Spinal cord (tissue), 10 donors: Measurements from ENCODE around the gene NPRL2. TPM values are rescaled to one million over a fixed set of nuclear protein-coding genes. Genes with fewer than 3 reads are reported as not detected.
A peak's percentile ranks its signal among the peaks of the same experiment; 100 is the strongest.

Experiments used
- DNase-seq, 6 donors: peaks; one replicate each; pipeline versions ENCODE4 v3.0.0 to v3.0.0-alpha.2; 2013 to 2015; ENCODE audit warnings: low spot score in 6 of 6, low read depth in 4 of 6
- H3K27ac ChIP-seq: one replicate; pipeline ENCODE4 v1.5.1; 2013; ENCODE audit warnings: low read depth, low read length, control low read depth
- H3K27me3 ChIP-seq: one replicate; pipeline ENCODE4 v1.6.1; 2013; ENCODE audit warnings: low read length; ENCODE audit not compliant: control insufficient read depth, insufficient read depth
- H3K36me3 ChIP-seq: one replicate; pipeline ENCODE4 v1.6.1; 2013; ENCODE audit warnings: low read length; ENCODE audit not compliant: control insufficient read depth, insufficient read depth
- H3K4me1 ChIP-seq: one replicate; pipeline ENCODE4 v1.6.1; 2013; ENCODE audit warnings: low read length; ENCODE audit not compliant: control insufficient read depth, insufficient read depth
- H3K4me3 ChIP-seq: one replicate; pipeline ENCODE4 v1.5.1; 2013; ENCODE audit warnings: low read depth, low read length, control low read depth
- H3K9me3 ChIP-seq: one replicate; pipeline ENCODE4 v1.6.1; 2013; ENCODE audit warnings: low read length; ENCODE audit not compliant: control insufficient read depth, insufficient read depth
- WGBS: methylation state at CpG from one replicate; pipeline ENCODE4 v1.1.5; 2013; ENCODE audit warnings: missing lambda C conversion rate; ENCODE audit not compliant: insufficient coverage; 5-methylcytosine and 5-hydroxymethylcytosine counted together
- polyA plus RNA-seq, 2 donors: library from polyadenylated mRNA; unstranded; fragments of 120-200 nt; gene quantifications; one replicate each; pipeline ENCODE4 v1.2.1, GENCODE V29; 2013; ENCODE audit not compliant: insufficient read length in 2 of 2
- total RNA-seq, 2 donors: library from RNA; depleted of rRNA in 1 of 2; stranded (reverse); fragments of 120-200 nt in 1 of 2; fragments of >200 nt in 1 of 2; gene quantifications; one replicate each; pipeline versions ENCODE4 v1.2.3 to v1.2.4, GENCODE V29; 2013 to 2014
- donor health status: healthy.

Gene NPRL2
- total and polyA plus RNA-seq, 4 donors, result 22.6 to 43.8 (median 37.0) TPM

DNA sequence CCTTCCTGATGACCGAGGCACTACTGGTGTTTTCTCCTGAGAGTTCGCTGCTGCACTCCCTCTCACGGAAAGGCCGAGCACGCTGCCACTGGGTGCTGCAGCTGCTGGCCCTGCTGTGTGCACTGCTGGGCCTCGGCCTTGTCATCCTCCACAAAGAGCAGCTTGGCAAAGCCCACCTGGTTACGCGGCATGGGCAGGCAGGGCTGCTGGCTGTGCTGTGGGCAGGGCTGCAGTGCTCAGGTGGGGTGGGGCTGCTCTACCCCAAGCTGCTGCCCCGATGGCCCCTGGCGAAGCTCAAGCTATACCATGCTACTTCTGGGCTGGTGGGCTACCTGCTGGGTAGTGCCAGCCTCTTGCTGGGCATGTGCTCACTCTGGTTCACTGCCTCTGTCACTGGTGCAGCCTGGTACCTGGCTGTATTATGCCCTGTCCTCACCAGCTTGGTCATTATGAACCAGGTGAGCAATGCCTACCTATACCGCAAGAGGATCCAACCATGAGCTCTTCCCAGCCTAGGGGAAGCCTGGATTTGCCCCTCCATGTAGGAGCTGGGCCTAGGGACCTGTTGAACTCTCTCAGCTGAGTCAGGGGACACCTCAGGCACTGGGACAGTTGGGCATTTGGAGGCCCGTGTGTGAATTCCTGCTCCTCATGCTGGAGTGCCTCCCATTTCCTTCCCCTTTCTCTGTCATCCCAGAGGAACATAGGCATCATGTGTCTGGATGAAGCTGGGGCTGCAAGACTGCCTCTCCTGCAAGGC lies 2.9 kb upstream of the NPRL2 start:
- DNase-seq, result no peak
- 90% methylated on average over 11 of the region's 12 CpGs for WGBS
- peaks cover 73% of the 10 kb centered on the region for H3K36me3 ChIP-seq
- peaks cover 67% of the 10 kb centered on the region for H3K4me1 ChIP-seq
- no peaks in the 10 kb centered on the region for H3K27me3 ChIP-seq
- H3K4me3 ChIP-seq, result no peak overlapping the region
- no peak overlapping the region for H3K27ac ChIP-seq
- H3K9me3 ChIP-seq, result no peaks in the 10 kb centered on the region

DNA sequence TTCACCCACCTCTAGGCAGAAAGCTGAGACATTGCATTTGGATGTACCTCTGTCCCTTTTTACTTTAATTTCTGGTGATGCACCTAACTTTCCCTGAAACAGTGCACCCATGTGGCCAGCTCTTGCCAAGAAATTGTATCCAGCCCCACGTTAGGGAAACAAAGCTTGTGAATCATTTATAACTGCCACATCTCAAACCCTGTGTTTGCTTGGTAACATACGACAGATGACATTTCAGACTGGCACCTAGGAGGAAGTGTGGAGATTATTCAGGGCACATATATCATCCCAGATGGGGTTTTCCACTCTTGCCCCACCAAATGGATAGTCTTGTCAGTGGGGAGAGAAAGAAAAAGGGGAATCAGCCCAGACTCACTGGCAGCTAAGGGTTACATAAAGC lies 2.2 kb upstream of the NPRL2 start:
- no peaks in the 10 kb centered on the region for H3K9me3 ChIP-seq
- DNase-seq, result no peak
- H3K27ac ChIP-seq, result no peak overlapping the region
- peaks cover 66% of the 10 kb centered on the region for H3K4me1 ChIP-seq
- no CpG with 5 or more reads among the region's 2 CpGs for WGBS
- H3K27me3 ChIP-seq, result no peaks in the 10 kb centered on the region
- no peak overlapping the region for H3K4me3 ChIP-seq
- peaks cover 74% of the 10 kb centered on the region for H3K36me3 ChIP-seq

DNA sequence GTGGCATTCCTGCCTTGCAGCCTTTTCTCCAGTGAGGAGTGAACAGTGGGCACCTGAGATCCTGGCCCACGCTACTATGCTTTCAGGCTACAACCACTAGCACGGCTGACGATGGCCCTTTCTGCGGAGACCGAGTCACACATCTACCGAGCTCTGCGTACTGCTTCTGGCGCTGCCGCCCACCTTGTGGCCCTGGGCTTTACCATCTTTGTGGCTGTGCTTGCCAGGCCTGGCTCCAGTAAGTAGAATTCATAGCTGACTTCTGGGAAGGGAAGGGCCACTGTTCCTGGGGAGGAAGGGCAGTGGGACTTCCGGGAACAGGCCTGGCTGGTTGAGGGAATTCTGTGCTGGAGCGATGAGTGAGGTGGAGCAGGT lies 735 bp upstream of the NPRL2 start:
- WGBS, result 53% methylated on average over 10 of the region's 11 CpGs
- no peak for DNase-seq
- peaks cover 61% of the 10 kb centered on the region for H3K4me1 ChIP-seq
- peaks cover 65% of the 10 kb centered on the region for H3K36me3 ChIP-seq
- peak overlapping the region; percentile 91 for H3K4me3 ChIP-seq
- H3K27me3 ChIP-seq, result no peaks in the 10 kb centered on the region
- H3K27ac ChIP-seq, result peak overlapping the region; percentile 95
- H3K9me3 ChIP-seq, result no peaks in the 10 kb centered on the region

DNA sequence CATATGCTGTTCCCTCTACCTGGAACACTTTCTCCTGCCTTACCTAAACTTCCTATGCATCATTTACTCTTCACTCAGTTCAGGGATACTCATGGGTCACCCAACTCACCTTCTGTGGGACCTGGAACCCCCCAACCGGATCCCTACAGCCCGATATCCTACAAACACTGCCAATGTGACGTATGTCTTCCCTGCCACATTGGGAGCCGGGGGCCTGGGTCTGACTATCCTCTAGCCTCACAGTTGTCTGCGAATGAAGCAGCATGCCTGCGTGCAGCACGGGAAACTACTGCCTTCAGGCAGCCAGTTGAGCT lies 405 bp downstream of the NPRL2 start:
- Histone ChIP-seq H3K27me3 (peaks cover 3% of the 10 kb centered on the region), H3K36me3 (peaks cover 56% of the 10 kb centered on the region), H3K9me3 (no peaks in the 10 kb centered on the region), H3K4me1 (peaks cover 60% of the 10 kb centered on the region), H3K4me3 (peak overlapping the region; percentile 91), H3K27ac (peak overlapping the region; percentile 95)
- WGBS, result 11% methylated on average over 6 of the region's 7 CpGs
- DNase-seq, result no peak

DNA sequence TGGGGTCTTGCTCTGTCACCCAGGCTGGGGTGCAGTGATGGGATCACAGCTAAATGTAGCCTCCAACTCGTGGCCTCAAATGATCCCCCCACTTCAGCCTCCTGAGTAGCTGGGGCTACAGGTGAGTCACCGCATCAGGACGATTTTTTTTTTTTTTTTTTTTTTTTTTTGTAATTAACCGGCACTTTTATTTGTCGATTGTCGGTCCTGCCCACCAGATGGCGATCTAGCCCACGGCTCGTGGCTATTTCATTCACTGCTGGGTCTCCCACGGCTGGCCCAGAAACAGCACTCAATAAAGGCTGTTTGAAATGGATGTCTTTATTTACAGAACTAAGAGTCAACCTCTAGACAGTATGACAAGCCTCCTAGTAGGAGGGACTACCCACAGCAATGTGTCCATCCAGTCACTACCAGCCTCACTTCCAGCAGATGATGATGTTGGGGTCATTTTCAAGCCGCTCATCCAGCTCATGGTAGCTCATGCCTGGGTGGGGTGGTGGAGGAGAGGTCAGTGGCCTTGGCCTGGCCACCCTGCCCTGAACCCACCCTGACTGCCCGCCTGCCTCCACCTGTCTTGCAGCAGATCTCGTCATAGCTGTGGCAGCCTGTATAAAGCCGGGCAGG lies 3.3 kb downstream of the NPRL2 start:
- 79% methylated on average over 3 of the region's 14 CpGs for WGBS
- no peak overlapping the region for H3K27ac ChIP-seq
- peak in 4 of 6 donors; percentile 59 to 96 (median 80) for DNase-seq

DNA sequence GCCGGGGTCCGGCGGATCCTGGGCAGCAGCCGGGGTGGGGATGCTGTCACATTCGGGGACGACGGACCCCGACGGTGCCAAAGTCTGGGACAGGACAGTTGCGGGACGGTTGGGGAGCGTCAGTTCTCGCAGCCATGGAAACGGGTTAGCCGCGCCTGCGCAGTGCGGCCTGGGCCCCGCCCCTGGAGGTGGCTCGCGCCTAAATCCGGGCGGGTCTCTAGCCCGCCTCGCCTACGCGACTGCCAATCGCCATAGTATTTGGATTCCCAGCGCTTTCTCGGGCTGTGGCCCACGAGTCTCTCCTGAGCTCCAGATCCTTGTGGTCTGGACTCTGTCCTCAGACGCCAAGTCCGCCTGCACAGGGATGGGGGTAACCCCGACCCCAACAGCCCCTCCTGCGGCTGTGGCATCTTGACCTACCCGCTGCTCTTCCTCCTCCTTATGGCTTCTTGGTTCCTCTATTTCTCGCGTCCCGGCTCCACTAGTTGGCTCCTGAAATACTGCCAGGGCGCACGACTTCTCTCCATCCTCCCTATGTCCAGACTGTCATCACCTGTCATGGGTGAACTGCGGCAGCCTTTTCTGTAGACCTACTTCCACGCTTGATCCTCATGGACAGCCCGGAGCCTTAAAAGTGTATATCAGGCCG lies 4.9 kb downstream of the NPRL2 start, which contains the start of gene ZMYND10:
ZMYND10 (minus strand) TSS at position 147 of the 649 bp plus-strand sequence. CDS start 153 bp downstream, outside the sequence.
- Histone ChIP-seq H3K27me3 (peaks cover 17% of the 10 kb centered on the region), H3K36me3 (peaks cover 44% of the 10 kb centered on the region), H3K27ac (no peak within 1 kb of the TSS), H3K4me1 (peaks cover 64% of the 10 kb centered on the region), H3K9me3 (no peaks in the 10 kb centered on the region), H3K4me3 (peak within 1 kb of the TSS; percentile 51)
- peak in 2 of 6 donors; percentile 74 to 80 for DNase-seq
- 11% methylated on average over 45 of the region's 45 CpGs for WGBS

More for the DNA sequence above, 3.3 kb downstream of the NPRL2 start:
- Histone ChIP-seq H3K27me3 (peaks cover 4% of the 10 kb centered on the region), H3K4me1 (peaks cover 64% of the 10 kb centered on the region), H3K4me3 (no peak overlapping the region), H3K9me3 (no peaks in the 10 kb centered on the region), H3K36me3 (peaks cover 41% of the 10 kb centered on the region)

DNA sequence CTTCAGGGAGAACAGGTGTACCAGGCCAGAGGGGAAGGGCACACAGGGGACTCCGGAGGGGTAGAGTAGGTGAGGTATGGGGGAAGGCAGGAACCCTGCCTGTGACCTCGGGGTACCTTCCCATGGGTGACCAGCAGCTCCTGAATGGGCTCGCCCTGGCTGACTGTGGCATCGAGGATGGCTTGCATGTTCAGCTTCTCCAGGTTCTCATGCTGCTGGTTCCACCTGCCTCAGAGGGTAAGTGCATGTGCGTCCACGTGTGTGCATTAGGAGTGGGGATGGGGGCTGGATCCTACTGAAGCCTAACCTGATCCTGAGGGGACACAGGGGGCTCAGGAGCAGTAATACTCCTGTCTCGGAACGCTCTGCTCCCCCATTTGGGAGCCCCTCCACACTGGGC lies 5.6 kb downstream of the NPRL2 start:
- peaks cover 21% of the 10 kb centered on the region for H3K27me3 ChIP-seq
- H3K27ac ChIP-seq, result no peak overlapping the region
- DNase-seq, result no peak
- H3K4me3 ChIP-seq, result peak overlapping the region; percentile 51
- H3K36me3 ChIP-seq, result peaks cover 44% of the 10 kb centered on the region
- H3K4me1 ChIP-seq, result peaks cover 63% of the 10 kb centered on the region
- no peaks in the 10 kb centered on the region for H3K9me3 ChIP-seq
- WGBS, result 55% methylated on average over 8 of the region's 8 CpGs

DNA sequence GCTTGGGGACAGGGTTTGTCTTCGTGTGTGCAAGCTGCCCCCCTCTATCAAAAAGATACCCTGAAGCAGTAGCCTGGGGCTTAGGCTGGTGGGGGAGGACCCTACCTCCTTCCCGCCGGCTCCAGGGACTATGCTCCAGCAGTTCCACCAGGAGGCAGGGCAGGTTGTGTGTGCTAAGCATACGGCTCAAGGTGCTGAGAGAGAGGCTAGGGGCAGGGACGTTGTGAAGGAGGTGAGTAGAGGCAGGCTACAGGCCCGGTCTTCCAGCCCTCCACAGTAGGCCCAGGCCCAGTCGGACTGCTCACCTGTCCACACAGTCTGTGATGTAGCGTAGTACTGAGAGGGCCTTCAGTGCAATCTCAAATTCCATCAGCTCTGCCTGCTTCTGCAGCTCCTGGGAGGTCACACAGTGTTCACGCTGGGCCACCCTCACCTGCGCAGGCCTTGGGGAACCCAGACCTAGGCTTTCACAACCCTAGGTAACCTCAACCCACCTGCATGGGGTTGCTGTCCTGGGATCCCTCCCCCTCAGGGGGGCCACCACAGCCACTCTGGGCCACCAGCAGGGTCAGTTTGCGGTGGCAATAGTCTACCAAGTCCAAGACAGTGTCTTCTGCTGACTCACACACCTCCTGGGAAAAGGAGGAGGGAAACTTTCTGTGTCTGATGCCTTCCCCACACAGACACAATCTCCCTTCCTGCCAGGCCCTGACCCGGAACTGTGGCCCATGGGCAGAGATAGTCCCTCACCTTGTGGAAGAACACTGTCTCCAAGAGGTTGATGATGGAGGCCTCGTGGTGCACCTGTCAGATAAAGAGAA lies 7.6 kb downstream of the NPRL2 start:
- Histone ChIP-seq H3K4me3 (no peak overlapping the region), H3K27ac (no peak overlapping the region), H3K4me1 (peaks cover 57% of the 10 kb centered on the region), H3K9me3 (no peaks in the 10 kb centered on the region), H3K36me3 (peaks cover 28% of the 10 kb centered on the region), H3K27me3 (peaks cover 21% of the 10 kb centered on the region)
- 78% methylated on average over 10 of the region's 13 CpGs for WGBS
- no peak for DNase-seq

DNA sequence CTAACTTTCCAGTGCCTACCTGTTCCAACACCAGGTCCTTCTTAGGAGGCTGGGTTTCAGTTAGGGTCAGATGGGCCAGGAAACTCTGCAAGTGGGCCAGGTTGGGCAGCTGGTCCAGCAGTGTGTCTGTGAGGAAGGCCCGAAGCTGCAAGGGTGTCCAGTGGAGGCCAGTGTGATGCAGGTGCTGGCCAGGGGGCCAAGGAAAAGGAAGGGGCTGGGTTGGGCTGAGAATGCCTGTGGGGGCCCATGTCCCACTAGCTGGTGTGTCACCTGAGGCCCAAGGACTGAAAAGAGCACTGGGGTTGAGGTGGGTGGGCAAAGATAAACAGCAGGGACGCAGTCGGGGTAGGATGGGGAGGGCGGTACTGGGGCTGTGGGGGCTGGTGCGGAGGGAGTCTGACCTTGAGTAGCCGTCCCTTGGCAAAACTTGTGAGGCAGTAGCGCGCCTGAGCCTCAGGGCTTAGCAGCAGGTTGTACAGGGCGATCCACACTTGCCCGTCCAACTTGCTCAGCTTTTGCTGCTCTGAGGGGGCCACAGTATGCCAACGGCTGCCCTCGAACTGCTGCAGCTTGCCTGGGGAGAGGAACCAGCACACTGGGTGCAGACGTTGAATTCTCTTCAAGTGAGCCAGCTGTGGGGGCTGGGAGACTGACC lies 8.5 kb downstream of the NPRL2 start:
- Histone ChIP-seq H3K4me3 (no peak overlapping the region), H3K9me3 (no peaks in the 10 kb centered on the region), H3K36me3 (peaks cover 23% of the 10 kb centered on the region), H3K27ac (no peak overlapping the region), H3K4me1 (peaks cover 55% of the 10 kb centered on the region), H3K27me3 (peaks cover 21% of the 10 kb centered on the region)
- DNase-seq, result no peak
- 89% methylated on average over 13 of the region's 13 CpGs for WGBS
